ENCODE data around the gene CDKAL1.
A peak's percentile ranks its signal among the peaks of the same experiment; 100 is the strongest.
"Not testable (repeated sequence)": the region's sequence is repeated elsewhere in the genome, so short reads cannot be mapped to it uniquely, and the experiment has no call there.

CDKAL1 gene

DNA sequence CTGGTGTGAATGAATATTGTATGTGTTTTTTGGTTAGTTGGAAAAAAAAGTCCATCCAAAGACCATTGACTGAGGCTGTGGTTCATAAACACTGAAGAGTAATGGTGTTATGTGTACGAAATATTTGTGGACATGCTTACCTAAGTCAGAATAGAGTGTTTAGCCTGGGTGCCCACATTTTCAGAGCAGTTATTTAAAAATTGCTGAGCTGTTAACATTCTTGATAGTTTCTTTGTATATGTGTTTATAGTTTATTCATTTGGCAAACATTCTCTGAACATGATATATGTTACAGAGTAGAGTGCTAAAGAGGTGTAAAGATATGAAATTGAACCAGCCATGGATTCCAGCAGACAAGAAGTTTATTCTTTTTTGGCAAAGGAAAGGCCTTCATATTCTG lies 20.6 kb downstream of the CDKAL1 start:
- DNase-seq, result no peak

DNA sequence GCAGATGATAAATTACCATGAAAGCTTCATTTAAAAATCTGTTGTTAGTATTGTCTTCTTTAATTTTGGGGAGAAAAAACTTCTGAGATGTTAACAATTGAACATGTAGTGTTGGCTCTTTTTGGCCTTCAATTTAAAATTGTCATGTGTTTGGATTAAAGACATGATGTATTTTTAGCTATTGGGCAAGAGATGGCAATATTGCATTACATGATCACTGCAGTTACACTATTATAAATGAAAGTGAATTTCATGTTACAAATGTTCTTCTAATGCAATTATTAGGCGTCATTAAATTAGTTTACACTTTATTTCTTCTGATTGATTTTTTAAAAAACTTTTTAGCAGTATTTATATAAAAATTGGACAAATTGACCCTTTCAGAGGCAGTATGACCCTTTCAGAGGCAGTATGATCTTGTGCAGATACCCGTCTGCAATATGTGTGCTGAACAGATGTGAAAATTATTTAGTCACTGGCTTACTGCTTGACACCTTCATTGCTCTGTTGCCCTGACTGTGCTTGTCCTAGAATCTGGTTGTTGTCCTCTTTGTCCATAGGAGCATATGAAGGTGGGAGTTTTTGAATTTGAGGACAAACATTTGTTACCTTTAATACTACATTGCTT lies 25.8 kb downstream of the CDKAL1 start:
- peak; percentile 19 for DNase-seq

GRCh38 chr6:20563377-20563776 lies 29.1 kb downstream of the CDKAL1 start:
- DNase-seq, result no peak

- peak; percentile 38 for DNase-seq
Observed at GRCh38 chr6:20564269-20564668, 30.0 kb downstream of the CDKAL1 start.

DNA sequence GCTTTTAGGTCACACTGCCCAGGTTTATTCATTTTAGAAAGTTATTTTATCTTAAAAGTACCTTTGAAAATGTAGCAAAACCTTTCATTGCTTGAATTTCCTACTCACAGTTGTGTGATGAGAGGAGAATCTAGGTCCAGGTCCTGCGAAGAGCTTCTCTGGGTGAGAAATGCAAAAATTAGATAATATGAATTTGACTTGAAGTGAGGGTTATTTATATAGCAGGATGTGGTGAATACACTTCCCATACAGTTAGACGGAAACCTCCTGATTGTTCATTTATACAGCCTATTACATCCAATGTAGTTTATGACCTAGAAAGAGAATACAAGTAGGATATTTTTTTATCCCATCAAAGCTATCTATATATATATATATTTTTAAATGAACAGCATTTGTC lies 30.5 kb downstream of the CDKAL1 start:
- DNase-seq, result no peak

- no peak for DNase-seq
Observed at GRCh38 chr6:20565342-20565741, 31.1 kb downstream of the CDKAL1 start.

DNA sequence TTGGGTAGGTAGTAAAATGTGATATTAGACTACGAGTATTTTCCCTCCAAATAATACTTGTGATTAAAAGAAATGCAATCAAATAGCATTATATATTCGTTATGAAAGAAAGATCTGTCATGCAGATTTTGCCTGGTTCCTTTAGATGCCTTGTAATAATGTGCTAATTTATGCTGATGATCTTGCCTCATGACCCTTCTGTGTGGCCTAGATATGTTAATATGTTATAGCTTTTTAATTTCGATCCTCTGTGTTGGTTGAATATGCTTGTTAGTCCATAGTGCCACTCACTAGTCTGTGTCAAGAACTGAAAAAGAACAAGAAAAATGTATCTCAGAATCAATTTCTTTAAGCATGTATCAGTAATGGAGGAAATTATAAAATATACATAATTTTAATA lies 31.9 kb downstream of the CDKAL1 start:
- DNase-seq, result no peak

GRCh38 chr6:20569000-20569610 lies 34.8 kb downstream of the CDKAL1 start:
- DNase-seq, result no peak

- DNase-seq, result no peak
Observed at GRCh38 chr6:20571261-20571660, 37.0 kb downstream of the CDKAL1 start.

- DNase-seq, result no peak
Observed at GRCh38 chr6:20572288-20572687, 38.0 kb downstream of the CDKAL1 start.

- peak; percentile 33 for DNase-seq
Observed at GRCh38 chr6:20572940-20573339, 38.7 kb downstream of the CDKAL1 start.

DNA sequence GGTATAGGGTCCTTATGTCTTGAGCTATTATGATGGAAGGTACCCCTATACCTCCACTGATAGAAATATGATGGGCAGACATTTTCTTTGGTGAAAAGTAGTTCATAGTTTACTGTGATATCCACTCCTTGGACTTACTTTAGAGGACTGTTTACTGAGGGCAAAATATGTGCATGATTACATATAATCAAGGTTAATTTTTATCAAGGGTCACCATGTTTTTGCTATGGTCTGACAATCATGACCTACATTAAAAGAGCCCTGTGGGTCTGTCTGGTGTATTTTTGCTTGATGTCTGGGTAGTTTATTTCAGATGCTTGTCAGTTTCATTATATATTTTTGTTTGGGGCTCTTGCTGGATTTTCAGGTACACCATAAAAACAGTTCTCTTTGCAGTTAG lies 40.1 kb downstream of the CDKAL1 start:
- no peak for DNase-seq

DNA sequence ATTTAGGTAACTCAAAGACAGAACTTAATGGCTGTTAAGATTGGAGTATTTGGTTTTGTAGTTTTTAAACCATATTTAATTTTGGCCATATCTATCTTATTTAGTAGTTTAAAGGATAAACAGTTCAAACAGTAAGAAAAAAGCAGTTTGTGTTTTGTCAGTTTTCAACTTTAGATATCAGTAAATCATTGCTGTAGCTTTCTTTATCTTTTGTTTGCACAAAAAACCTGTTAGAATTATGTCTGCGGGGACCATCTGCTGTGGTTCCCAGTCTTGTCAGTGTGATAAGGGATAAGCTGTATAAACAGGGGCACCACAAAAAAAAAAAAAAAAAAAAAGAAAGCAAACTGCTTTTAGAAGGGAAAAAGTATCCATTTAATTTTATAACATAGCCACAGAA lies 40.9 kb downstream of the CDKAL1 start:
- DNase-seq, result no peak

DNA sequence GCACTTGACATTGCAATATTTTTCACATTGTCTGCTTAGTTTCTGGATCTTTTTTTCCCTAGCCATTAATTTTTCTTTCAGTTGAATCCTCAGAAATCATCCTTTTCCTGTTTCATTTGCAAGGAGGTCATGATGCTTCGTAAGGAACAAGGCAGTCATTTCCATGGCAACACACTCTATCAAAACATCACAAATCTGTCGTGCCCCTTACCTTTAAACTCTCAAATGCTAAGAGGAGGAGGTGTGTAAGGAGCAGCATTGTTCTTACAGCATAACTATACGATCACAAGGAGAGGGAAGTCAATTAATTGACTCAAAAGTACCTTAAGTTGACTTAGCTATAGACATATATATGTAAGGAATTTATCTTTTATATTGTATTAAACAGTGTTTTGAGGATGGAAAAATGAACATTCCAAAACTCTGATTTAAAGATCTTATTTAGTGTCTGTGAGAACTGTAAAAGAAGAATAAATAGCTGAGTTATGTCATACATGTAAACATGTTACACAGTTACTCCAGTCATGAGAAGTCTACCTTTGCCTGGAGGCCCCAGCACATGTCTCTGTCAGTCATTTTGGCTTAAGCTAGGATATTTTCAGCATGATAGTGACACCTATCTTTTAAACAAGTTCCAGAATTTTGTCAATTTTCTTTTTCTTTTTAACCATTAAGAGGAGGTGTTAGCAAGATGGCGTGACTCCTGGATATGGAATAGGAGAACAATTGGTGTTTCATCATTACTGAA lies 41.6 kb downstream of the CDKAL1 start:
- DNase-seq, result no peak

DNA sequence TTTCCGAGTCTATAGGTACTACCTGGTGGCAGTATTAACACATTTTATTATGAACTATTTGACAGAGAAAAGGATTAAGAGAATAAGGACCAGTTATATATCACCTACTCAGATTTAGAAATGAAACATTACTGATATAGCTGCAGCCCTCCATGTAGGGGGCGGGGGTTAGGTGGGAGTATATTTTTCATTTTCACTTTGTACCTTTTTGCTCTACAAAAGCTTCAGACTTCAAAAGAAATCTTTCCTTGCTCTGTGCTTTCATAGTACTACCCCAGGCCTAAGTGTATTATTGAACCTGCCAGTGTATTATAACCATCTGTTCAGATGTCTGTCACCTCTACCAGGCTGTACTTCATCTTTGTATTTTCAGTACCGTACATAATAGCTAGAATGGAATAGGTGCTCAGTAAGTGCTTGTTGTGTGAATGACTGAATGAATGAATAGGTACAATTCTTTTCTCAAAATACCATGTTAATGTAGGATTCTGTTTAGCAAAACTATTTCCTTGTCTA lies 43.0 kb downstream of the CDKAL1 start:
- DNase-seq, result no peak

DNA sequence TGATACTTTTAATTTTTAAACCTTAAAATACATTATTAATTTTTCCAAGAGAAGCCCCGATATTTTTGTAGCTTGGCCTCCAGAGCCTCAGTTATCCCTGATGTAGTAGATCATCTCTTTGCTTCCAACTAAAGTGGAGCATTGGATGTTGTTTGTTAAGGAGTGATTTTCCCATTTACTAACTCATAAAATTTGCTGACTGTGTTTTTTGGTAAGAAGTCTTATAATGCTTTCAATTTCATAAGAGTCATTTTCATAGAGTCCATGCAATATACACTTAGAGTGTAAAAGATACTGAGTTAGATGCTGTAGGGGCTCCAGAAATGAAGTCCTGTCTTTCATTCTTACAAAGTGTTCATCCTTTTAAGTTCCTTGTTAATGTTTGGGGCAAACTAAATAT lies 46.8 kb downstream of the CDKAL1 start:
- no peak for DNase-seq

DNA sequence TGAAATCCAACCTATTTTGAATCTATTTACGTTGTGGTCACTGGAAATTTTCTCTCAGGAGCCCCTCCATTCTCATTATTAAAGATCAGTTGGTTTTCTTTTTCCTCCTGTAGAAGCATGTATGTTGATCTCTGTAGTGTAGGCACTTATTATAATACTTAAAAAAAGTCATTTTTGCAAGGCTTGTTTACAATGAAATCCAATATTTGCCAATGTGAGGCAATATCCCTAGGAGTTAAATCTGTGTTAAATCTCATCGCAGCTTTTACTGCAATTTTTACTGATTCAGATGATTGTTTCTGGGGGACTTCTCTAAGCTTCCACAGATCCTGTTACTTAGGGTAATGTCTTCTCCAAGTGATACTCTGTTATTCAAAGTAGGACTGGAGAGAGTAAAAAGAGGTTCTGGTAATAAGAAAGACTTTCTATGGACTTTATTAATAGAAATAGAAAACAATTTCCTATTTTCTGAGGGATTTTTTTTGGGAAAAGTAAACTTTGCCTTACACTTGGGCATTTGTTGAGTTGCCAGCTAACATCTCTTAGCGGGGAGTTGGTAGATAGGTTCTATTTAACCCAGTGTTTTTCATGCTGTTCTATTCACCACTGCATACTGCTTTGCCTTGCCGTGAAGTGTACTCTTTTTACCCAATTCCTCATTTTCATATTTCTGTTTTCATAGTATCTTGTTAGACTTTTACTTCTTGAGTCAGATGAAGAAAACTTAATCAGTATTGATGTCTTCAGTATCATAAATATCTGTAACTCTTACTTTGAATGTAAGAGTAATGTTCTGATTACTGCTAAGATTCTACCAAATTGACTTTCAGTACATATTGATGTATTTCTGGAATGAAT lies 48.6 kb downstream of the CDKAL1 start:
- no peak for DNase-seq

DNA sequence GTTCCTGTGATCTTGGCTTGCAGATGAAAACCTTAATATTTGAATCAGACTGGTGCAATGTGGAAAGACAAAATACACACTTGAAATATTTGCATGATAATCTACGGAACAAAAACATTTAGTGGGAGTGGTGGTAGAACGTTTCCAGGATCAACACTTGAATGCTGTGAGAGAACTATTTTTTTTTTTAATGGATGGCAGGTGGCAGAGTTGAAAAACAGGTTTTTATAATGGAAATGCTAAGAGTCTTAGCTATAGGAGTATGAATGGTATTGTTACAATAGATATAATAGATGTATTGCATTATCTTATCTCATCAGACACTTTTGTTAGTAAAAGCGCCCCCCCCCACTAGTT lies 49.2 kb downstream of the CDKAL1 start:
- DNase-seq, result no peak

GRCh38 chr6:20584100-20584731 lies 50.0 kb downstream of the CDKAL1 start:
- DNase-seq, result no peak

GRCh38 chr6:20589266-20589665 lies 55.0 kb downstream of the CDKAL1 start:
- no peak for DNase-seq

GRCh38 chr6:20590476-20590875 lies 56.2 kb downstream of the CDKAL1 start:
- DNase-seq, result not testable (repeated sequence)

- not testable (repeated sequence) for DNase-seq
Observed at GRCh38 chr6:20594299-20594853, 60.1 kb downstream of the CDKAL1 start.

All from fibroblast of skin of scalp (primary cell).